ENCODE measurements around the gene RPL37A.

Gene RPL37A

DNA sequence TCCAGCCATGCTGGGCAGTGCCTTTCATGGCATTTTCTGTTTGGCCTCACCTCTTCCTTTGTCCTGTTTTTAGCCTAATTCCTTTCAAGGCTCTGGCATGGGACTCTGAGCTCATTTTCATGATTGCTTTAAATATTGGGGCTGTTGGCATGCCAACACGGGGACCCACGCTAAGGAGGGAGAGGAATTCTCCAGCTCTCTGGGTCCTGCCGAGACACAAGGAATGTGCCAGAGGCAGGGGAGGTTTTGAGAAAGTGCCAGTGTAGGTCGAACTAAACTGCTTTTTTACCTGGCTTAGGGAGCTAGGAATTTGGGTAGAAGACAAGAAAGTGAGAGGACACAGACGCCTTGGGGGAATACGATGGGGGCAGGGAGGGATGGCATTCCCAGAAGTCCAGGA is 42.3 kb downstream of the RPL37A start:
- no peak for ATAC-seq
- TF ChIP-seq GLIS3 (CRISPR knock-in tag; IDR thresholded peaks at IDR 0.05) (no peak), ZC3H10 (CRISPR knock-in tag; IDR thresholded peaks at IDR 0.05) (no peak), ESRRG (CRISPR knock-in tag; IDR thresholded peaks at IDR 0.05) (no peak), CSDC2 (CRISPR knock-in tag; IDR thresholded peaks at IDR 0.05) (no peak), ARNTL (CRISPR knock-in tag; IDR thresholded peaks at IDR 0.05; ENCODE audit: borderline replicate concordance, low read depth) (no peak)
- TF ChIP-seq, protein P1, sequence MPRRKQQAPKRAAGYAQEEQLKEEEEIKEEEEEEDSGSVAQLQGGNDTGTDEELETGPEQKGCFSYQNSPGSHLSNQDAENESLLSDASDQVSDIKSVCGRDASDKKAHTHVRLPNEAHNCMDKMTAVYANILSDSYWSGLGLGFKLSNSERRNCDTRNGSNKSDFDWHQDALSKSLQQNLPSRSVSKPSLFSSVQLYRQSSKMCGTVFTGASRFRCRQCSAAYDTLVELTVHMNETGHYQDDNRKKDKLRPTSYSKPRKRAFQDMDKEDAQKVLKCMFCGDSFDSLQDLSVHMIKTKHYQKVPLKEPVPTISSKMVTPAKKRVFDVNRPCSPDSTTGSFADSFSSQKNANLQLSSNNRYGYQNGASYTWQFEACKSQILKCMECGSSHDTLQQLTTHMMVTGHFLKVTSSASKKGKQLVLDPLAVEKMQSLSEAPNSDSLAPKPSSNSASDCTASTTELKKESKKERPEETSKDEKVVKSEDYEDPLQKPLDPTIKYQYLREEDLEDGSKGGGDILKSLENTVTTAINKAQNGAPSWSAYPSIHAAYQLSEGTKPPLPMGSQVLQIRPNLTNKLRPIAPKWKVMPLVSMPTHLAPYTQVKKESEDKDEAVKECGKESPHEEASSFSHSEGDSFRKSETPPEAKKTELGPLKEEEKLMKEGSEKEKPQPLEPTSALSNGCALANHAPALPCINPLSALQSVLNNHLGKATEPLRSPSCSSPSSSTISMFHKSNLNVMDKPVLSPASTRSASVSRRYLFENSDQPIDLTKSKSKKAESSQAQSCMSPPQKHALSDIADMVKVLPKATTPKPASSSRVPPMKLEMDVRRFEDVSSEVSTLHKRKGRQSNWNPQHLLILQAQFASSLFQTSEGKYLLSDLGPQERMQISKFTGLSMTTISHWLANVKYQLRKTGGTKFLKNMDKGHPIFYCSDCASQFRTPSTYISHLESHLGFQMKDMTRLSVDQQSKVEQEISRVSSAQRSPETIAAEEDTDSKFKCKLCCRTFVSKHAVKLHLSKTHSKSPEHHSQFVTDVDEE (CRISPR knock-in tag; IDR thresholded peaks at IDR 0.05): no peak
- TF ChIP-seq, protein P2, sequence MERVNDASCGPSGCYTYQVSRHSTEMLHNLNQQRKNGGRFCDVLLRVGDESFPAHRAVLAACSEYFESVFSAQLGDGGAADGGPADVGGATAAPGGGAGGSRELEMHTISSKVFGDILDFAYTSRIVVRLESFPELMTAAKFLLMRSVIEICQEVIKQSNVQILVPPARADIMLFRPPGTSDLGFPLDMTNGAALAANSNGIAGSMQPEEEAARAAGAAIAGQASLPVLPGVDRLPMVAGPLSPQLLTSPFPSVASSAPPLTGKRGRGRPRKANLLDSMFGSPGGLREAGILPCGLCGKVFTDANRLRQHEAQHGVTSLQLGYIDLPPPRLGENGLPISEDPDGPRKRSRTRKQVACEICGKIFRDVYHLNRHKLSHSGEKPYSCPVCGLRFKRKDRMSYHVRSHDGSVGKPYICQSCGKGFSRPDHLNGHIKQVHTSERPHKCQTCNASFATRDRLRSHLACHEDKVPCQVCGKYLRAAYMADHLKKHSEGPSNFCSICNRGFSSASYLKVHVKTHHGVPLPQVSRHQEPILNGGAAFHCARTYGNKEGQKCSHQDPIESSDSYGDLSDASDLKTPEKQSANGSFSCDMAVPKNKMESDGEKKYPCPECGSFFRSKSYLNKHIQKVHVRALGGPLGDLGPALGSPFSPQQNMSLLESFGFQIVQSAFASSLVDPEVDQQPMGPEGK (CRISPR knock-in tag; IDR thresholded peaks at IDR 0.05; ENCODE audit: borderline replicate concordance): no peak

DNA sequence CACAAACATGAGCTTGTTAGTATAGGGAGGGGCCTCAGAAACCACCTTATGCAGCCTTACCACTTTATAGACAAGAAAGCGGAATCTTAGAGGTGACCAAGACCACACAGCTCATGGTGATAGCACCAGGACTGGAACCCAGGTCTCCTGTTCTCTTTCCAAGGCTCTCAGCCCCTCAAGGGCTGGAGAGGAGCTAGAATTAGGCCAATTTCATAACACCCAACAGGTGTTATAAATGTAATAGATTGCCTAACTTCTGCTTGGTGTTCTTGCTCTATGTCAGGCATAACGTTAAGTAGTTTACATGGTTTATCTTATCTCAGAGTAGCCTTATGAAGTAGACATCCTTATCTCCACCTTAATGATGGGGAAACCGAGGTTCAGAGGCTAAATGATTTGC is 42.9 kb downstream of the RPL37A start:
- TF ChIP-seq ZC3H10 (CRISPR knock-in tag; IDR thresholded peaks at IDR 0.05) (no peak), ZNF70 (CRISPR knock-in tag; IDR thresholded peaks at IDR 0.05) (no peak), ISL1 (CRISPR knock-in tag; IDR thresholded peaks at IDR 0.05) (no peak), GLIS3 (CRISPR knock-in tag; IDR thresholded peaks at IDR 0.05) (no peak), ZNF8 (CRISPR knock-in tag; IDR thresholded peaks at IDR 0.05) (no peak), TOX (CRISPR knock-in tag; IDR thresholded peaks at IDR 0.05; ENCODE audit: borderline replicate concordance) (no peak), SNAI2 (CRISPR knock-in tag; IDR thresholded peaks at IDR 0.05) (no peak), ZNF565 (CRISPR knock-in tag; conservative IDR thresholded peaks at IDR 0.05; ENCODE audit: low read depth) (no peak)
- TF ChIP-seq, protein P2 (CRISPR knock-in tag; IDR thresholded peaks at IDR 0.05; ENCODE audit: borderline replicate concordance): no peak
- no peak for ATAC-seq

DNA sequence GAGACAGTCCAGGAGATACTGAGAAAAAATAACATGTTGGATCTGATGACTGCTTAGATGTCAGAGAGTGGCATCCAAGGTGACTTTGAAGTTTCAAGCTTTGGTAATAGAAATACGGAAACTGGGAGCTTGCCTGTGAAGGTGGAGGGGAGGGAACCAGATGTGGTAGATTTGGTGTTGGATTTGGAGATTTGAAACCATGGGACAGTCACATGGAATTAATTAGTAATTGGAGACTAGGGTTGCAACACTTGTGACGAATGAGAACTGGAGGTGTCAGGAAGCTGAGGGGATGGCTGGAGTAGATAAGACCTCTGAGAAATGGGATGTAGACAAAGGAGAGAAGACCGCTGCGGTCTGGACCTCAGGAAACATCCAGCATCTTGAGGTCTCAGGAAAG is 46.7 kb downstream of the RPL37A start:
- TF ChIP-seq TCF4 (CRISPR knock-in tag; IDR thresholded peaks at IDR 0.05; ENCODE audit: borderline replicate concordance) (no peak), ARNTL (CRISPR knock-in tag; IDR thresholded peaks at IDR 0.05; ENCODE audit: borderline replicate concordance, low read depth) (no peak), ESRRG (CRISPR knock-in tag; IDR thresholded peaks at IDR 0.05) (no peak), ZNF70 (CRISPR knock-in tag; IDR thresholded peaks at IDR 0.05) (no peak), ZC3H10 (CRISPR knock-in tag; IDR thresholded peaks at IDR 0.05) (no peak), BACH2 (CRISPR knock-in tag; IDR thresholded peaks at IDR 0.05; ENCODE audit: borderline replicate concordance) (no peak), ZNF8 (CRISPR knock-in tag; IDR thresholded peaks at IDR 0.05) (no peak), ISL1 (CRISPR knock-in tag; IDR thresholded peaks at IDR 0.05) (no peak), GLIS3 (CRISPR knock-in tag; IDR thresholded peaks at IDR 0.05) (no peak)
- TF ChIP-seq, protein P1 (CRISPR knock-in tag; IDR thresholded peaks at IDR 0.05): no peak
- TF ChIP-seq, protein P3, sequence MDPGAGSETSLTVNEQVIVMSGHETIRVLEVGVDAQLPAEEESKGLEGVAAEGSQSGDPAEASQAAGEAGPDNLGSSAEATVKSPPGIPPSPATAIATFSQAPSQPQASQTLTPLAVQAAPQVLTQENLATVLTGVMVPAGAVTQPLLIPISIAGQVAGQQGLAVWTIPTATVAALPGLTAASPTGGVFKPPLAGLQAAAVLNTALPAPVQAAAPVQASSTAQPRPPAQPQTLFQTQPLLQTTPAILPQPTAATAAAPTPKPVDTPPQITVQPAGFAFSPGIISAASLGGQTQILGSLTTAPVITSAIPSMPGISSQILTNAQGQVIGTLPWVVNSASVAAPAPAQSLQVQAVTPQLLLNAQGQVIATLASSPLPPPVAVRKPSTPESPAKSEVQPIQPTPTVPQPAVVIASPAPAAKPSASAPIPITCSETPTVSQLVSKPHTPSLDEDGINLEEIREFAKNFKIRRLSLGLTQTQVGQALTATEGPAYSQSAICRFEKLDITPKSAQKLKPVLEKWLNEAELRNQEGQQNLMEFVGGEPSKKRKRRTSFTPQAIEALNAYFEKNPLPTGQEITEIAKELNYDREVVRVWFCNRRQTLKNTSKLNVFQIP (CRISPR knock-in tag; IDR thresholded peaks at IDR 0.05; ENCODE audit: borderline replicate concordance, low read depth): no peak
- TF ChIP-seq, protein P4, sequence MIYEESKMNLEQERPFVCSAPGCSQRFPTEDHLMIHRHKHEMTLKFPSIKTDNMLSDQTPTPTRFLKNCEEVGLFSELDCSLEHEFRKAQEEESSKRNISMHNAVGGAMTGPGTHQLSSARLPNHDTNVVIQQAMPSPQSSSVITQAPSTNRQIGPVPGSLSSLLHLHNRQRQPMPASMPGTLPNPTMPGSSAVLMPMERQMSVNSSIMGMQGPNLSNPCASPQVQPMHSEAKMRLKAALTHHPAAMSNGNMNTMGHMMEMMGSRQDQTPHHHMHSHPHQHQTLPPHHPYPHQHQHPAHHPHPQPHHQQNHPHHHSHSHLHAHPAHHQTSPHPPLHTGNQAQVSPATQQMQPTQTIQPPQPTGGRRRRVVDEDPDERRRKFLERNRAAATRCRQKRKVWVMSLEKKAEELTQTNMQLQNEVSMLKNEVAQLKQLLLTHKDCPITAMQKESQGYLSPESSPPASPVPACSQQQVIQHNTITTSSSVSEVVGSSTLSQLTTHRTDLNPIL (CRISPR knock-in tag; IDR thresholded peaks at IDR 0.05; ENCODE audit: low read depth): no peak
- ATAC-seq: no peak
